ENCODE measurements around the gene SLC9A7.

SLC9A7 gene

GRCh38 chrX:46712764-46713163 lies 46.2 kb downstream of the SLC9A7 start:
- TF ChIP-seq TAF1 (IDR thresholded peaks at IDR 0.05; ENCODE audit: borderline replicate concordance, insufficient read depth, low read length) = no peak
- no peak for TF ChIP-seq POLR2AphosphoS5 (IDR thresholded peaks at IDR 0.05; ENCODE audit: low read depth, low read length)
- no peak for TF ChIP-seq SIN3A (IDR thresholded peaks at IDR 0.05; ENCODE audit: borderline replicate concordance, insufficient read depth, low read length)

- TF ChIP-seq SIN3A (IDR thresholded peaks at IDR 0.05; ENCODE audit: borderline replicate concordance, insufficient read depth, low read length) = no peak
- TF ChIP-seq FOXP2 (optimal IDR thresholded peaks at IDR 0.05; ENCODE audit: borderline replicate concordance, extremely low read depth, extremely low read length, insufficient read depth) = no peak
- TF ChIP-seq TAF1 (IDR thresholded peaks at IDR 0.05; ENCODE audit: borderline replicate concordance, insufficient read depth, low read length) = no peak
- TF ChIP-seq REST (IDR thresholded peaks at IDR 0.05; ENCODE audit: insufficient read depth in 1 of 2, low read depth in 2 of 2, low read length in 2 of 2) = no peak
- TF ChIP-seq POLR2AphosphoS5 (IDR thresholded peaks at IDR 0.05; ENCODE audit: low read depth, low read length) = no peak
Measured at GRCh38 chrX:46710927-46711623, 47.8 kb downstream of the SLC9A7 start.

GRCh38 chrX:46710425-46710824 lies 48.5 kb downstream of the SLC9A7 start:
- no peak for TF ChIP-seq SIN3A (IDR thresholded peaks at IDR 0.05; ENCODE audit: borderline replicate concordance, insufficient read depth, low read length)
- TF ChIP-seq REST (IDR thresholded peaks at IDR 0.05; ENCODE audit: insufficient read depth in 1 of 2, low read depth in 2 of 2, low read length in 2 of 2) = no peak
- no peak for TF ChIP-seq FOXP2 (optimal IDR thresholded peaks at IDR 0.05; ENCODE audit: borderline replicate concordance, extremely low read depth, extremely low read length, insufficient read depth)
- no peak for TF ChIP-seq TAF1 (IDR thresholded peaks at IDR 0.05; ENCODE audit: borderline replicate concordance, insufficient read depth, low read length)
- no peak for TF ChIP-seq POLR2AphosphoS5 (IDR thresholded peaks at IDR 0.05; ENCODE audit: low read depth, low read length)

GRCh38 chrX:46707274-46707965 lies 51.5 kb downstream of the SLC9A7 start:
- no peak for TF ChIP-seq TAF1 (IDR thresholded peaks at IDR 0.05; ENCODE audit: borderline replicate concordance, insufficient read depth, low read length)

- TF ChIP-seq SIN3A (IDR thresholded peaks at IDR 0.05; ENCODE audit: borderline replicate concordance, insufficient read depth, low read length) (no peak), TAF1 (IDR thresholded peaks at IDR 0.05; ENCODE audit: borderline replicate concordance, insufficient read depth, low read length) (no peak), REST (IDR thresholded peaks at IDR 0.05; ENCODE audit: insufficient read depth in 1 of 2, low read depth in 2 of 2, low read length in 2 of 2) (no peak), POLR2AphosphoS5 (IDR thresholded peaks at IDR 0.05; ENCODE audit: low read depth, low read length) (no peak), FOXP2 (optimal IDR thresholded peaks at IDR 0.05; ENCODE audit: borderline replicate concordance, extremely low read depth, extremely low read length, insufficient read depth) (no peak)
Measured at GRCh38 chrX:46704767-46705386, 54.0 kb downstream of the SLC9A7 start.

GRCh38 chrX:46703980-46704379 lies 54.9 kb downstream of the SLC9A7 start:
- no peak for TF ChIP-seq POLR2AphosphoS5 (IDR thresholded peaks at IDR 0.05; ENCODE audit: low read depth, low read length)
- TF ChIP-seq SIN3A (IDR thresholded peaks at IDR 0.05; ENCODE audit: borderline replicate concordance, insufficient read depth, low read length) = no peak
